Vagina (tissue), 2 donors: ENCODE data around the gene KCTD1.

Experiments used
- CTCF ChIP-seq, 3 experiments: fragments of 450-650 bp in 2 of 3; fragments of 200-600 bp in 1 of 3; sonication (generic) in 1 of 3; IDR thresholded peaks; one replicate each; pipeline ENCODE4 v1.5.1; 2017 to 2019; ENCODE audit warnings: antibody characterized with exemption in 3 of 3, mild to moderate bottlenecking in 2 of 3, moderate library complexity in 2 of 3
- POLR2A ChIP-seq, 2 donors: fragments of 450-650 bp; IDR thresholded peaks; one replicate each; pipeline ENCODE4 v1.6.1; 2017; ENCODE audit warnings: antibody characterized with exemption in 2 of 2, mild to moderate bottlenecking in 2 of 2, moderate library complexity in 2 of 2
- POLR2AphosphoS5 ChIP-seq, 2 donors: sonication (generic); formaldehyde crosslinking; IDR thresholded peaks; one replicate each; pipeline ENCODE4 v1.9.0; 2017; ENCODE audit warnings: antibody characterized with exemption in 2 of 2, mild to moderate bottlenecking in 2 of 2, low read depth in 1 of 2; ENCODE audit not compliant: insufficient read depth in 1 of 2

DNA sequence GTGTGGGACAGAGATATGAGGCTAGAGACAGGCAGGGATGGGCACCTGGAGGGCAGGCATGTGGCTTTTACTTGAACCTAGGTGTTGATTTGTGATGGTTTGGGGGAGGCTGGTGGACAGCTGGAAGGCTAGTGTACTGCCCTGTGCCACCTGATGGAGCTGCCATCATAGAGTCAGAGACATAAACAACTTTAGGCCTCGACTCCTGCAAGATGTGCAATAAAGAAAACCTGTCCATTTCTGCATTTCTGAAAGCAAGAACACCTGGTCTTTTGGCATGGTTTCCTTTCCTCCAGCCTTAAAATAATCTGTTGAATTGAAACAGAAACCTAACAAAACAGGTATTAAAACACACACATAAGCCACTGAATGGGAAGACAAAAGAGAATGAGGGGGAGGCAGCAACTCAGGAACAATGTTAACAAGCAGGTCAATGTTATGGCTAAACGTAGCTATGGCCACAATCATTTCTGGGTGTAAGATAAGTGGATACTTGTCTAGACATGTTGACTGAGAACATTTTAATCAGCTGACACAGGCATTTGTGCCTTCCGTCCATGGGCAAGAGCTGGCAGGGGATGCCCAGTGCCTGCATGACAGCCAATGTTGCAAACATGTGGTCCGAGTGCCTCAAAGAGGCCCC lies 87.8 kb downstream of the KCTD1 start:
- TF ChIP-seq CTCF (IDR thresholded peaks at IDR 0.05) (no peak), POLR2AphosphoS5 (IDR thresholded peaks at IDR 0.05; ENCODE audit: insufficient read depth in 1 of 2, low read depth in 1 of 2) (no peak), POLR2A (IDR thresholded peaks at IDR 0.05) (no peak)
